Stimulated activated CD4-positive, alpha-beta T cell treated with anti-CD3 and anti-CD28 coated beads, TNF-alpha, amount 100 ng/mL, for 24 hours (primary cell): Measurements from ENCODE around the gene DAPK3.

ENCODE experiments used
- DNase-seq, 3 experiments: peaks; one replicate each; pipeline ENCODE4 v3.0.0-alpha.2; 2020; ENCODE audit warnings: low read depth in 3 of 3

DAPK3 gene

DNA sequence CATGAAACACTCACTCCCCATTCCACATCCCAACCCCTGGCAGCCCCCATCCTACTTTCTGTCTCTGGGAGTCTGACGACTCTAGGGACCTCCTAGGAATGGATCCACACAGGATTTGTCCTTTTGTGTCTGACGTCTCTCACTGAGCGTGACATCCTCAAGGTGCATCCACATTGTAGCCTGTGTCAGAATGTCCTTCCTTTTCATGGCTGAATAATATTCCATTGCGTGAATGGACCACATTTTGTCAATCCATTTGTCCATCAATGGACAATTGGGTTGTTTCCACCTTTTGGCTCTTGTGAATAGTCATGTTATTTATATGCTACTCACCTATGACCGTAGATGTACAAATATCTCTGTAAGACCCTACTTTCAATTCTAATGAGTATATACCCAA, 54.9 kb downstream of the DAPK3 start:
- DNase-seq, result no peak

DNA sequence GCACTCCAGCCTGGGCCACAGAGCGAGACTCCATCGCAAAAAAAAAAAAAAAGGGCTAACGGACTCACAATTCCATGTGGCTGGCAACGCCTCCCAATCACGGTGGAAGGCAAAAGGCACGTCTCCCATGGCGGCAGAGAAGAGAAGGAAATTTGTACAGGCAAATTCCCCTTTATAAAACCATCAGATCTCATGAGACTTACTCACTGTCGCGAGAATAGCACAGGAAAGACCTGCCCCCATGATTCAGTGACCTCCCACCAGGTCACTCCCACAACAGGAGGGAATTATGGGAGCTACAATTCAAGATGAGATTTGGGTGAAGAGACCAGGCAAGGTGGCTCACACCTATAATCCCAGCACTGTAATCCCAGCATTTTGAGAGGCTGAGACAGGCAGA, 56.7 kb downstream of the DAPK3 start:
- no peak for DNase-seq

DNA sequence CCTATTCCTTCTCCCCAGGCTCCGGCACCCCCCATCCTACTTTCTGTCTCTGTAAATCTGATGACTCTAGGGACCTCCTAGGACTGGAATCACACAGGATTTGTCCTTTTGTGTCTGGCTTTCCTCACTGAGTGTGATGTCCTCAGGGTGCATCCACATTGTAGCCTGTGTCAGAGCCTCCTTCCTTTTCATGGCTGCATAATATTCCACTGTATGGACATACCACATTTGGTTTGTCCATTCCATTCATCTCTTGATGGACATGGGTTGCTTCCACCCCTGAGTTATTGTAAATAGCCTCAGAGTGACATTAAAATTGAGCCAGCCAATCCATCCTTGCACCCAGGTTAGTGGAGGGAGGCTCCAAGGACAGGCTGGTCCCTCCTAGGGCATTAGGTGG, 60.8 kb downstream of the DAPK3 start:
- no peak for DNase-seq
